ENCODE measurements around the gene CLCA2.

GRCh38 chr1:86430376-86430775, 6.4 kb downstream of the CLCA2 start:
- TF ChIP-seq EP300 (conservative IDR thresholded peaks at IDR 0.05; ENCODE audit: poor library complexity, severe bottlenecking) (no peak), CTCF (IDR thresholded peaks at IDR 0.05; ENCODE audit: poor library complexity, severe bottlenecking) (no peak)

Measured in neural cell (in vitro differentiated cells).